ENCODE results near the gene GRK6. TPM values are rescaled to one million over a fixed set of nuclear protein-coding genes. Genes with fewer than 3 reads are reported as not detected.

The GRK6 gene
- total RNA-seq, 1 donor from 2014 or later = 39.5 TPM

- DNase-seq (ENCODE audit: low spot score) = no peak
Measured at GRCh38 chr5:177453852-177454396, 27.4 kb downstream of the GRK6 start.

GRCh38 chr5:177454397-177455035 is 28.0 kb downstream of the GRK6 start:
- peak; percentile 94 for DNase-seq (ENCODE audit: low spot score)

GRCh38 chr5:177455036-177455660 is 28.7 kb downstream of the GRK6 start:
- peak; percentile 85 for DNase-seq (ENCODE audit: low spot score)

GRCh38 chr5:177455661-177456590 is 29.4 kb downstream of the GRK6 start:
- DNase-seq (ENCODE audit: low spot score) = peak; percentile 94

GRCh38 chr5:177456591-177456964 is 30.1 kb downstream of the GRK6 start:
- no peak for DNase-seq (ENCODE audit: low spot score)

GRCh38 chr5:177456976-177457851 is 30.7 kb downstream of the GRK6 start:
- peak; percentile 71 for DNase-seq (ENCODE audit: low spot score)

GRCh38 chr5:177457852-177458681 is 31.6 kb downstream of the GRK6 start:
- no peak for DNase-seq (ENCODE audit: low spot score)

GRCh38 chr5:177458912-177459350 is 32.5 kb downstream of the GRK6 start:
- no peak for DNase-seq (ENCODE audit: low spot score)

GRCh38 chr5:177459357-177459756 is 32.9 kb downstream of the GRK6 start:
- DNase-seq (ENCODE audit: low spot score) = no peak

GRCh38 chr5:177459819-177460628 is 33.5 kb downstream of the GRK6 start:
- no peak for DNase-seq (ENCODE audit: low spot score)

GRCh38 chr5:177462021-177462670 is 35.7 kb downstream of the GRK6 start:
- no peak for DNase-seq (ENCODE audit: low spot score)

GRCh38 chr5:177465044-177465443 is 38.6 kb downstream of the GRK6 start:
- no peak for DNase-seq (ENCODE audit: low spot score)

- no peak for DNase-seq (ENCODE audit: low spot score)
Measured at GRCh38 chr5:177466861-177467260, 40.4 kb downstream of the GRK6 start.

GRCh38 chr5:177467436-177467835 is 41.0 kb downstream of the GRK6 start:
- DNase-seq (ENCODE audit: low spot score) = no peak

GRCh38 chr5:177468329-177468684 is 41.8 kb downstream of the GRK6 start:
- DNase-seq (ENCODE audit: low spot score) = no peak

- DNase-seq (ENCODE audit: low spot score) = no peak
Measured at GRCh38 chr5:177468685-177469628, 42.5 kb downstream of the GRK6 start.

GRCh38 chr5:177469750-177470525 is 43.5 kb downstream of the GRK6 start:
- no peak for DNase-seq (ENCODE audit: low spot score)

All from mucosa of gallbladder (tissue), 1 donor.